Articular chondrocyte of knee joint (primary cell): ENCODE data around the gene PANK2. TPM values are rescaled to one million over a fixed set of nuclear protein-coding genes. Genes with fewer than 3 reads are reported as not detected.

Experiments used
- small RNA-seq: library from RNA; depleted of rRNA; stranded (forward); fragments of <200 nt; gene quantifications from one replicate; pipeline ENCODE3, GENCODE V24; 2012
- total RNA-seq: library from RNA; depleted of rRNA; stranded (reverse); fragments of >200 nt; gene quantifications from 2 replicates; pipeline ENCODE4 v1.2.3, GENCODE V29; 2012

Gene PANK2
- total RNA-seq = 52.4 and 71.0 TPM in 2 replicates

GRCh38 chr20:3888622-3889488, at the start of gene PANK2:
Gene PANK2 (plus strand): TSS chr20:3889387.

GRCh38 chr20:3846740-3847428, 42.3 kb upstream of the PANK2 start, which contains the start of gene MAVS:
Gene MAVS (plus strand): TSS chr20:3846834. CDS start chr20:3854625, 7,791 bp downstream.

Small RNAs within 50 kb of the gene (small RNA-seq; reads per million reads assigned to genes)
- 91.9 reads per million, percentile 98 among the genes with 10 or more reads in this experiment for gene MIR103A2

Other genes with a start within 250 kb of the PANK2 start
- gene GFRA4, start 226.0 kb upstream of the PANK2 start, total RNA-seq = not detected in 2 replicates
- 2.2 and 3.8 TPM in 2 replicates for gene ADAM33, start 207.4 kb upstream of the PANK2 start, total RNA-seq
- not detected in 2 replicates for gene SIGLEC1, start 176.8 kb upstream of the PANK2 start, total RNA-seq
- 0.13 and 0.22 TPM in 2 replicates for gene HSPA12B, start 156.7 kb upstream of the PANK2 start, total RNA-seq
- 12.5 and 16.2 TPM in 2 replicates for gene ADISSP, start 121.6 kb upstream of the PANK2 start, total RNA-seq
- 0.22 TPM in 1 of 2 replicates, not detected in the other for gene SPEF1, start 107.9 kb upstream of the PANK2 start, total RNA-seq
- 65.9 and 67.7 TPM in 2 replicates for gene CENPB, start 102.6 kb upstream of the PANK2 start, total RNA-seq
- 48.6 and 52.5 TPM in 2 replicates for gene CDC25B, start 93.1 kb upstream of the PANK2 start, total RNA-seq
- gene AP5S1, start 68.8 kb upstream of the PANK2 start, total RNA-seq = 16.9 and 19.9 TPM in 2 replicates
- 30.8 and 31.7 TPM in 2 replicates for gene MAVS, start 42.6 kb upstream of the PANK2 start, total RNA-seq
- 33.0 and 46.3 TPM in 2 replicates for gene RNF24, start 126.2 kb downstream of the PANK2 start, total RNA-seq